ENCODE measurements around the gene MT1HL1.

MT1HL1 gene

DNA sequence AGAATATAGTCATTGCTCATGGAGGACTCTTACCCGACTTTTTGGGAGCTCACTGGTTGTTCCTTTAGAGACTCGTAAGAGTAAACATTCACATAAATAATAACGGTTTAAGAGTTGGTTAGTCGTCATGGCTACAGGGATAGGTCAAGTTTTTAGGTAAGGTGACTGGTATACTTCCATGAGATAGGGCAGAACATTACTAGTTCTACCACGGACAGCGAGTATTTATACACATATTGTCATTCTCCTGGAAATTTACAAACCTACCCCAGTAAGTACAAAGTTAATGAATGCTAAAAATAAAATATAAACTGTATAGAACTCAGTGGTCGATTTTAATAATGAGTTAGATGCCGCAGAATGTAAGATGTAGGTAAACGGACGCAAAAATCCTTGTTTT lies 36.6 kb upstream of the MT1HL1 start:
- no peaks in the 10 kb centered on the region for H3K79me2 ChIP-seq (ENCODE audit: control insufficient read depth, insufficient read depth, low read length, unreplicated experiment)
- no peak overlapping the region for H2AFZ ChIP-seq (ENCODE audit: low read length, unreplicated experiment)
- no peaks in the 10 kb centered on the region for H3K36me3 ChIP-seq (ENCODE audit: insufficient read depth, low read length)
- H3K27ac ChIP-seq (ENCODE audit: low read depth, low read length): no peak overlapping the region
- peaks cover 38% of the 10 kb centered on the region for H3K27me3 ChIP-seq (ENCODE audit: insufficient read depth, low read length)
- H3K4me3 ChIP-seq (ENCODE audit: low read depth, low read length): no peak overlapping the region
- H3K4me1 ChIP-seq (ENCODE audit: control insufficient read depth, insufficient read depth, low read length, unreplicated experiment): no peaks in the 10 kb centered on the region

DNA sequence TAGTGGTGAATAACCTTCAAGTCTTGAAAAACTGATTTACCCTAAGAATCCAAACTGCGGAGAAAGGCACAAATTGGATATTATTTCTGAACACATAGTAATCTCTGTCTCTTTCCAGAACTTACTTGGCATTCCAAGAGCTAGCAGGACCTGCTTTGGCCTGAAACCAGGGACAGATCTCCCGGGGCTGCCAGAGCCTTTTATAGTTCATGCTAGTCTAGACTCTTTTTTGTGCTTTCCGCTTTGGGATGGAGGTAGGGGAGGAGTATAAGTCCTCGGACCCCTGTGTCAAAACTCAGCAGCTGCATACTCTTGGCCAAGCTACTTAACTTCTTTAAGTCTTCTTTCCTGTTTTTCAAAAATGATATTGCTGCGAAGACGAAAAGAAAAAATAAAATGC lies 34.0 kb upstream of the MT1HL1 start:
- no peak overlapping the region for H2AFZ ChIP-seq (ENCODE audit: low read length, unreplicated experiment)
- H3K36me3 ChIP-seq (ENCODE audit: insufficient read depth, low read length): no peaks in the 10 kb centered on the region
- H3K79me2 ChIP-seq (ENCODE audit: control insufficient read depth, insufficient read depth, low read length, unreplicated experiment): no peaks in the 10 kb centered on the region
- no peak overlapping the region for H3K27ac ChIP-seq (ENCODE audit: low read depth, low read length)
- H3K4me3 ChIP-seq (ENCODE audit: low read depth, low read length): no peak overlapping the region
- no peaks in the 10 kb centered on the region for H3K4me1 ChIP-seq (ENCODE audit: control insufficient read depth, insufficient read depth, low read length, unreplicated experiment)
- H3K27me3 ChIP-seq (ENCODE audit: insufficient read depth, low read length): peaks cover 26% of the 10 kb centered on the region

GRCh38 chr1:237035759-237036158 lies 31.5 kb upstream of the MT1HL1 start:
- no peaks in the 10 kb centered on the region for H3K79me2 ChIP-seq (ENCODE audit: control insufficient read depth, insufficient read depth, low read length, unreplicated experiment)
- H3K4me3 ChIP-seq (ENCODE audit: low read depth, low read length): no peak overlapping the region
- peaks cover 5% of the 10 kb centered on the region for H3K27me3 ChIP-seq (ENCODE audit: insufficient read depth, low read length)
- H3K27ac ChIP-seq (ENCODE audit: low read depth, low read length): no peak overlapping the region
- no peaks in the 10 kb centered on the region for H3K36me3 ChIP-seq (ENCODE audit: insufficient read depth, low read length)
- no peaks in the 10 kb centered on the region for H3K4me1 ChIP-seq (ENCODE audit: control insufficient read depth, insufficient read depth, low read length, unreplicated experiment)
- H2AFZ ChIP-seq (ENCODE audit: low read length, unreplicated experiment): no peak overlapping the region

GRCh38 chr1:237033804-237034203 lies 29.6 kb upstream of the MT1HL1 start:
- Histone ChIP-seq H3K4me1 (ENCODE audit: control insufficient read depth, insufficient read depth, low read length, unreplicated experiment) (no peaks in the 10 kb centered on the region), H3K4me3 (ENCODE audit: low read depth, low read length) (no peak overlapping the region), H3K27me3 (ENCODE audit: insufficient read depth, low read length) (no peaks in the 10 kb centered on the region), H2AFZ (ENCODE audit: low read length, unreplicated experiment) (no peak overlapping the region), H3K79me2 (ENCODE audit: control insufficient read depth, insufficient read depth, low read length, unreplicated experiment) (no peaks in the 10 kb centered on the region), H3K36me3 (ENCODE audit: insufficient read depth, low read length) (no peaks in the 10 kb centered on the region), H3K27ac (ENCODE audit: low read depth, low read length) (no peak overlapping the region)

- Histone ChIP-seq H3K36me3 (ENCODE audit: insufficient read depth, low read length) (no peaks in the 10 kb centered on the region), H3K4me1 (ENCODE audit: control insufficient read depth, insufficient read depth, low read length, unreplicated experiment) (no peaks in the 10 kb centered on the region), H2AFZ (ENCODE audit: low read length, unreplicated experiment) (no peak overlapping the region), H3K79me2 (ENCODE audit: control insufficient read depth, insufficient read depth, low read length, unreplicated experiment) (no peaks in the 10 kb centered on the region), H3K4me3 (ENCODE audit: low read depth, low read length) (no peak overlapping the region), H3K27me3 (ENCODE audit: insufficient read depth, low read length) (no peaks in the 10 kb centered on the region), H3K27ac (ENCODE audit: low read depth, low read length) (no peak overlapping the region)
Observed at GRCh38 chr1:237033061-237033460, 28.8 kb upstream of the MT1HL1 start.

DNA sequence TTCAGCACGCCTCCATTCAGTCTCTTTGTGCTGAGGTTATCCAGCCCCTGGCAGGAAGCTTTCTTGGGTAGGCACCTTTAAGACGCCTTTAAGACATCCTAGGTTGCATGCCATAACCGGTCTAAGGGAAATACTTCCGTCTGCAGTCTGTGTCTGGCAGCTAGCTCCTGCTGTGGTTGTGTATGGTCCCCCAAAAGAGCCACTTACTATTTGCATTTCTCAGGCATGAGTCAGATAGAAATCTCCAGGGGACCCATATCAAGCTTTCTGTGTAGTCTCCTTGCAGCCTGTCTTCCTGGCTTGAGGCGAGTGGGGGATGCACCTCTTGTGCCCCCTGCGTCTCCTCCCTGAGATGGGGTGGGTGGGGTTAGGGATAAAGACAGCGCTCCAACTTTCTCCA lies 27.8 kb upstream of the MT1HL1 start:
- Histone ChIP-seq H3K36me3 (ENCODE audit: insufficient read depth, low read length) (no peaks in the 10 kb centered on the region), H3K4me3 (ENCODE audit: low read depth, low read length) (no peak overlapping the region), H3K27me3 (ENCODE audit: insufficient read depth, low read length) (no peaks in the 10 kb centered on the region), H2AFZ (ENCODE audit: low read length, unreplicated experiment) (no peak overlapping the region), H3K27ac (ENCODE audit: low read depth, low read length) (no peak overlapping the region), H3K79me2 (ENCODE audit: control insufficient read depth, insufficient read depth, low read length, unreplicated experiment) (no peaks in the 10 kb centered on the region), H3K4me1 (ENCODE audit: control insufficient read depth, insufficient read depth, low read length, unreplicated experiment) (no peaks in the 10 kb centered on the region)

DNA sequence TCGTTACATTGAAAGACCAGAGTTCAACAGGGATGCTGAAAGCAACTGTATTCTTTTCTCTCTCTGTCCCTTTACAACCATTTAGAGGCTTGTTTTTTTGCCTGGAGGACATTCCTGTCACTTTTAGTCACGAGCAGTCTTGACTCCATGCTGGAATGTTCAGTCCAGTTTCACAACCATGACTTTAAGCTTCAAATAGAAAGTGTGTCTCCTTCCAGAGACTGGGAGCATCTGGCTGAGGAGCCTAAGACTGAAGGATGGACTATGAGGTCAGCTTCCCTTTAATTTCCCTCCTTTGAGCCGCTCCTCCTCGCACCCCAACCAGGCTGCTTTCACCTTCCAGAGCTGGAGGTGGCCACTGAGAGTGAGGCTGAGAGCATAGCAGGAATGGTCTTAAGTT lies 27.2 kb upstream of the MT1HL1 start:
- Histone ChIP-seq H3K36me3 (ENCODE audit: insufficient read depth, low read length) (no peaks in the 10 kb centered on the region), H3K27ac (ENCODE audit: low read depth, low read length) (no peak overlapping the region), H3K4me3 (ENCODE audit: low read depth, low read length) (no peak overlapping the region), H3K4me1 (ENCODE audit: control insufficient read depth, insufficient read depth, low read length, unreplicated experiment) (no peaks in the 10 kb centered on the region), H2AFZ (ENCODE audit: low read length, unreplicated experiment) (no peak overlapping the region), H3K27me3 (ENCODE audit: insufficient read depth, low read length) (no peaks in the 10 kb centered on the region), H3K79me2 (ENCODE audit: control insufficient read depth, insufficient read depth, low read length, unreplicated experiment) (no peaks in the 10 kb centered on the region)

- Histone ChIP-seq H3K4me1 (ENCODE audit: control insufficient read depth, insufficient read depth, low read length, unreplicated experiment) (no peaks in the 10 kb centered on the region), H3K79me2 (ENCODE audit: control insufficient read depth, insufficient read depth, low read length, unreplicated experiment) (no peaks in the 10 kb centered on the region), H3K36me3 (ENCODE audit: insufficient read depth, low read length) (no peaks in the 10 kb centered on the region), H3K27me3 (ENCODE audit: insufficient read depth, low read length) (no peaks in the 10 kb centered on the region), H2AFZ (ENCODE audit: low read length, unreplicated experiment) (no peak overlapping the region), H3K27ac (ENCODE audit: low read depth, low read length) (no peak overlapping the region), H3K4me3 (ENCODE audit: low read depth, low read length) (no peak overlapping the region)
Observed at GRCh38 chr1:237029850-237030535, 25.8 kb upstream of the MT1HL1 start.

DNA sequence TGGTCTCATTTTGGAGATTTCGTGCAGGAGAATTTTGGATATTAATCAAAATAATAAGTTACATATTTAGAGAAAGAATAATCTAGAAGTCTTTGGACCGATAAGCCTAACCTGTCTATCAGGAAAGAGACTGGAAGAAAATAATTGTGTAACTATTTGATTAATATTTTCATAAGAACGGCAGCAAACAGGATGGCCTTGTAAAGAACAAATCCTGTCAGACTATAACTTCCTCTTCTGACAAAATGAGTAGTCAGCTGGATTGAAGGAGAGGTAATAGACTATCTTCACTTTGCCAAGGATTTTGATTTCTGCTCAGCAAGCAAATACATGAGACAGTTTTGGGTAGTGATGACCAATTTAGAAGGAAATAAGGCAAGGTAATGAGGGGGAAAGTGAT lies 25.0 kb upstream of the MT1HL1 start:
- H3K27ac ChIP-seq (ENCODE audit: low read depth, low read length): no peak overlapping the region
- H3K36me3 ChIP-seq (ENCODE audit: insufficient read depth, low read length): no peaks in the 10 kb centered on the region
- H2AFZ ChIP-seq (ENCODE audit: low read length, unreplicated experiment): no peak overlapping the region
- no peaks in the 10 kb centered on the region for H3K4me1 ChIP-seq (ENCODE audit: control insufficient read depth, insufficient read depth, low read length, unreplicated experiment)
- H3K79me2 ChIP-seq (ENCODE audit: control insufficient read depth, insufficient read depth, low read length, unreplicated experiment): no peaks in the 10 kb centered on the region
- H3K4me3 ChIP-seq (ENCODE audit: low read depth, low read length): no peak overlapping the region
- H3K27me3 ChIP-seq (ENCODE audit: insufficient read depth, low read length): no peaks in the 10 kb centered on the region

DNA sequence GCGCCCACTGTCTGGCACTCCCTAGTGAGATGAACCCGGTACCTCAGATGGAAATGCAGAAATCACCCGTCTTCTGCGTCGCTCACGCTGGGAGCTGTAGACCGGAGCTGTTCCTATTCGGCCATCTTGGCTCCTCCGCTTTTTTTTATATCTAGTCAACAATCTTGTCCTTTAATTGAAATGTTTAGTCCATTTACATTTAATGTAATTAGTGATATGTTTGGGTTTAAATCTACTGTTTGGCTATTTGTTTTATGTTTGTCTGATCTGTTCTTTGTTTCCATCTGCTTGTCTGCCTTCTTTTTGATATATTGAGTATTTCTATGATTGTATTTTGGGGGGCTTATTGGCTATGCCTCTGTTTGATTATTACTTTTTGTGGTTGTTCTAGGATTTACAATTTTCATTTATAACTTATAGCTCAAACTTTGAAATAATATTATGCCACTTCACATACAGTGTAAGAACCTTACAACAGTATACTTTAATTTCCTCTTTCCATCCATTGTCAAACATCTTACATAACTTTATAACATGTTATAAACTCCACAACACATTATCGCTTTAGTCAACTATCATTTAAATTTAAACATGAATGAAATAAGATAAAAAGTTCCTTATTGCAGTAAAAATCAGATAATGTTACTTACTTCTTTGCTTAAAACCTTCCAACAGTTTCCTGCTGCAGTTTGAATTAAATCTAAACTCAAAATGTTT lies 21.3 kb upstream of the MT1HL1 start:
- Histone ChIP-seq H3K4me3 (ENCODE audit: low read depth, low read length) (no peak overlapping the region), H3K36me3 (ENCODE audit: insufficient read depth, low read length) (no peaks in the 10 kb centered on the region), H3K27ac (ENCODE audit: low read depth, low read length) (no peak overlapping the region), H3K4me1 (ENCODE audit: control insufficient read depth, insufficient read depth, low read length, unreplicated experiment) (no peaks in the 10 kb centered on the region), H3K79me2 (ENCODE audit: control insufficient read depth, insufficient read depth, low read length, unreplicated experiment) (no peaks in the 10 kb centered on the region), H2AFZ (ENCODE audit: low read length, unreplicated experiment) (no peak overlapping the region), H3K27me3 (ENCODE audit: insufficient read depth, low read length) (no peaks in the 10 kb centered on the region)

DNA sequence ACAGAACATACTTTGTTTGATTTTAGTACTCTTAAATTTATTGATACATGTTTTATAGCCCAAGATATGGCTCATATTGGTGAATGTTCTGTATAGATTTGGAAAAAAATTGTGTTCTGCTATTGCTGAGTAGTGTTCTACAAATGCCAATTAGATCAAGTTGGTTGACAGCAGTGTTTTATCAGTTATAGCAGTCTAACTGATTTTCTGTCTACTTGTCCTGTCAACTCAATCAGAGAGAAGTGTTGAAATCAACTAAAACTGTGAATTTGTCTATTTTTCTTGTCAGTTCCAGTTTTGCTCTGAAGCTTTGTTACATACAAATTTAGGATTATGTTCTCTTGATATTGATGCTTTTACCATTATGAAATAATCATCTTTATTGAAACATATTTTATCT lies 14.7 kb upstream of the MT1HL1 start:
- no peaks in the 10 kb centered on the region for H3K4me1 ChIP-seq (ENCODE audit: control insufficient read depth, insufficient read depth, low read length, unreplicated experiment)

More for the DNA sequence above, 14.7 kb upstream of the MT1HL1 start:
- Histone ChIP-seq H3K27me3 (ENCODE audit: insufficient read depth, low read length) (no peaks in the 10 kb centered on the region), H3K4me3 (ENCODE audit: low read depth, low read length) (no peak overlapping the region), H3K27ac (ENCODE audit: low read depth, low read length) (no peak overlapping the region), H3K36me3 (ENCODE audit: insufficient read depth, low read length) (no peaks in the 10 kb centered on the region), H3K79me2 (ENCODE audit: control insufficient read depth, insufficient read depth, low read length, unreplicated experiment) (no peaks in the 10 kb centered on the region), H2AFZ (ENCODE audit: low read length, unreplicated experiment) (no peak overlapping the region)

All from ACC112 (cell line).